ENCODE data around the gene ABHD12. TPM values are rescaled to one million over a fixed set of nuclear protein-coding genes. Genes with fewer than 3 reads are reported as not detected.
A peak's percentile ranks its signal among the peaks of the same experiment; 100 is the strongest.

ABHD12 gene
- total RNA-seq, 1 donor from 2014 or later: 58.0 TPM

DNA sequence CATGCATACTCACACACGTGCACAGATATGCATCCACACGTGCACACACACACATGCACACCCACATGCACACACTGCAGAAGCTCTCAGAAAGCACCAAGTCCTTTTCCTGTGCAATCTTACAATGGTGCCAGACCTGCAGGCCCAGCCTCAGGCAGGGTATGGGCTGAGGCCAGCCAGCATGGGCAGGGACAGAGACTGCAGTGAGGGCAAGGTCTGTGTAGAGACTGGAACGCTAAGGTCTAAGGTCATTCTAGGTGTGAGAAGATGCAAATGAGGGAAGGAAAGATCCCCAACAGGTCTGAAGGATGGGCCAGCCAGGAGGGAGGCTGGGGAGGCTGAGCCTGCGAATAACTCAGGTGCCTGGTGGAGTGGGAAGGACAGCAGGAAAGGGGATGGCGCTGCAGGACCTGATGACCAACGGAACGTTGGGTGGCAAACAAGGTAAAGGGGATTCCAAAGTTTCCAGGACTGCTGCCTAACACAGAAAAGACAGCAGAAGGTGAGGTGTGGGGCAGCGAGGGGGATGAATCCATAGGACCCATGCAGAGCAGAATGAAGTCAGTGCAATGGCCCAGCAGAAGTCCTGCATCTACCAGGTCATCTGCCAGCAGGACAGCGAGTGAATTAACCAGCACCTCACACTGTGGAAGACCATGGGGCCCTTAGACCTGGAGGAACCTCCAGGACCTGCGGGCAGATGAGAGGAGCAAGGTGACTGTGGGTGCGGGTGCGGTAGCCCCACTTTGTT, 67.0 kb downstream of the ABHD12 start:
- H3K27me3 Mint-ChIP-seq (ENCODE audit: low read depth): no peaks in the 10 kb centered on the region
- H3K4me3 Mint-ChIP-seq: no peak overlapping the region
- peaks cover 7% of the 10 kb centered on the region for H3K36me3 Mint-ChIP-seq
- H3K9me3 Mint-ChIP-seq: no peaks in the 10 kb centered on the region
- TF ChIP-seq, protein P1, sequence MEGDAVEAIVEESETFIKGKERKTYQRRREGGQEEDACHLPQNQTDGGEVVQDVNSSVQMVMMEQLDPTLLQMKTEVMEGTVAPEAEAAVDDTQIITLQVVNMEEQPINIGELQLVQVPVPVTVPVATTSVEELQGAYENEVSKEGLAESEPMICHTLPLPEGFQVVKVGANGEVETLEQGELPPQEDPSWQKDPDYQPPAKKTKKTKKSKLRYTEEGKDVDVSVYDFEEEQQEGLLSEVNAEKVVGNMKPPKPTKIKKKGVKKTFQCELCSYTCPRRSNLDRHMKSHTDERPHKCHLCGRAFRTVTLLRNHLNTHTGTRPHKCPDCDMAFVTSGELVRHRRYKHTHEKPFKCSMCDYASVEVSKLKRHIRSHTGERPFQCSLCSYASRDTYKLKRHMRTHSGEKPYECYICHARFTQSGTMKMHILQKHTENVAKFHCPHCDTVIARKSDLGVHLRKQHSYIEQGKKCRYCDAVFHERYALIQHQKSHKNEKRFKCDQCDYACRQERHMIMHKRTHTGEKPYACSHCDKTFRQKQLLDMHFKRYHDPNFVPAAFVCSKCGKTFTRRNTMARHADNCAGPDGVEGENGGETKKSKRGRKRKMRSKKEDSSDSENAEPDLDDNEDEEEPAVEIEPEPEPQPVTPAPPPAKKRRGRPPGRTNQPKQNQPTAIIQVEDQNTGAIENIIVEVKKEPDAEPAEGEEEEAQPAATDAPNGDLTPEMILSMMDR (IDR thresholded peaks at IDR 0.05; ENCODE audit: unreplicated experiment): no peak
- DNase-seq (ENCODE audit: low spot score in 2 of 2, unreplicated experiment in 2 of 2): peak in 1 of 2 experiments; percentile 10
- peaks cover 3% of the 10 kb centered on the region for H3K4me1 Mint-ChIP-seq
- no peak overlapping the region for H3K27ac Mint-ChIP-seq

DNA sequence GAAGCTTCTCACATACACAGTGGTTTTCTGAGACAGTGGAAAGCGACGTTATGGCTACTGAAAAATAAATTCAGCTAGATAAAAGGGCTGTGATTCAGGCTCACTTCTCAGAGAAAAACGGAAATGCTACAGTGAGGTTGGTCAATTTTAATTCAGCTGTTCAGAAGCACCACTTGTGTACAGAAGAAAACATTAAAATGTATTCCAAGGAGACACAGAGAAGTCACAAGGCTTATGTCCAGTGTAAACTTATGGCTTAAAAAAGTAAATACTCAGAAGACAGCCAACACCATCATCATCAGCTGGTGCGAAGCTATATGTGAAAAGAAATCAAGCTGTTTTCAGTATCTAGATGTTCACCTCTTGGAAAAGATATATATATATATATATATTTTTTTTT, 68.6 kb downstream of the ABHD12 start:
- DNase-seq (ENCODE audit: low spot score in 2 of 2, unreplicated experiment in 2 of 2): no peak
- TF ChIP-seq, protein P1 (IDR thresholded peaks at IDR 0.05; ENCODE audit: unreplicated experiment): no peak
- Mint-ChIP-seq H3K27ac (no peak overlapping the region), H3K4me3 (no peak overlapping the region), H3K36me3 (peaks cover 9% of the 10 kb centered on the region), H3K4me1 (peaks cover 3% of the 10 kb centered on the region), H3K27me3 (ENCODE audit: low read depth) (no peaks in the 10 kb centered on the region), H3K9me3 (no peaks in the 10 kb centered on the region)

DNA sequence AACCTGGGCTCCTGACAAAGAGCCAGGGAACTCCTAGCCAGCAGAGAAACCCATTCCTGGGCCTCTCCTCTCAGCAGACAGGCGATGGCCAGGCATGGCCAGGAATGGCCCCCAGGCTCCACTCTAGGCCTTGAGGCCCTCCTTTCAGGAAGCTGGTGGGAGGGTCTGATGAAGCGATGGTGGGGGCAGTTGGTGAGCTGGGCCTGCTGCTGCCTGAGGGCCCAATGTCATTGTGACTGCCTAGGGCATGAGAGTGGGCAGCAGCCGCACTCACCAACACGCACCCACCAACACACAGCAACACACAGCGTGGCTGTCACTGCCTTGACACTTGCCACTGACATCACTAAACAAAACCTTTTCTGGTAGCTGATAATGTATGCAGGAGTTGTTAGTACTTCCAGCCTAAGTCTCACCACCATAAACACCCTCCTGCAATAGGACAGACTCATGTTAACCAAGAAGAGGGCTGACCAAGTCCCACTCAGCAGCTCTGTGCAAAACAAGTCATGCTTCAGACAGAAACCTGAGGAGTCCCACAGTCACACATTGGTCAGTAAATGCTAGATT, 69.3 kb downstream of the ABHD12 start:
- Mint-ChIP-seq H3K9me3 (no peaks in the 10 kb centered on the region), H3K36me3 (peaks cover 9% of the 10 kb centered on the region), H3K4me3 (no peak overlapping the region), H3K27me3 (ENCODE audit: low read depth) (no peaks in the 10 kb centered on the region), H3K4me1 (peaks cover 3% of the 10 kb centered on the region), H3K27ac (no peak overlapping the region)
- TF ChIP-seq, protein P1 (IDR thresholded peaks at IDR 0.05; ENCODE audit: unreplicated experiment): no peak
- DNase-seq (ENCODE audit: low spot score in 2 of 2, unreplicated experiment in 2 of 2): peak in 1 of 2 experiments; percentile 9

DNA sequence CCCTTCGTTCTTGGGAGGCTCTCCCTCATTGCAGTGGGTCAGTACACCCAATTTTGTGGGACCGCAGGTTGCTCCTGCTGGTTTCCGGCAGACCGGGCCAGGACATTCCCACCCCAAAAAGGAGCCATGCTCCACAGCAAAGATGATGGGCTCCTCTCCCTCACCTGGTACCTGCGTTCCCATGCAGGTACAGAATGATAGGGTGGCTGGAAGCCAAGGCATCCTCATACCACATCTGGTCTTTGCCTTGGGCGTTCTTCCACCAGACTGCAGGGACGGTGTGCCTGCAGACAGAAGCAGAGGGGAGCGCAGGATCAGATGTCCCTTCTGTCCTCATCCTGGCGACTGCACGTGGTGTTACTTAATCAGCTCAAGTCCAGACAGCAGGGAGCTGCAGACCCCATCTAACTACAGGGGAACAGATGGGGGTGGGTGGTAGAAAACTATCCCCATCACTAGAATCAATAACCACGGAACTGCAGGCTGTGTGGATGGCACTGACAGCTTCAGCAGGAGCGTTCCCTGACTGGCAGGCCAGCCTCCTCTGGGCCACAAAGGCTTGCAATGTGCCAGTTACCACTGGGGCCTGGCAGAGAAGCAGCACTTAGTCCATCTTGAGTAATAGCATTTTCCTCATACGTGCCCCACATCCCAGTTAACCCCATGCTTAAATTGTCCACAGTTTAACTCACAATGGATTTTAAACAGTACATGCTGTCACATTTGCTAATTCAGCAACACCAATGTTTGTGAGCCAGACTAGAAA, 70.4 kb downstream of the ABHD12 start:
- H3K36me3 Mint-ChIP-seq: peaks cover 14% of the 10 kb centered on the region
- DNase-seq (ENCODE audit: low spot score in 2 of 2, unreplicated experiment in 2 of 2): peak in 1 of 2 experiments; percentile 31
- no peaks in the 10 kb centered on the region for H3K27me3 Mint-ChIP-seq (ENCODE audit: low read depth)
- TF ChIP-seq, protein P1 (IDR thresholded peaks at IDR 0.05; ENCODE audit: unreplicated experiment): no peak
- no peak overlapping the region for H3K4me3 Mint-ChIP-seq
- no peak overlapping the region for H3K27ac Mint-ChIP-seq
- peaks cover 2% of the 10 kb centered on the region for H3K4me1 Mint-ChIP-seq
- no peaks in the 10 kb centered on the region for H3K9me3 Mint-ChIP-seq

DNA sequence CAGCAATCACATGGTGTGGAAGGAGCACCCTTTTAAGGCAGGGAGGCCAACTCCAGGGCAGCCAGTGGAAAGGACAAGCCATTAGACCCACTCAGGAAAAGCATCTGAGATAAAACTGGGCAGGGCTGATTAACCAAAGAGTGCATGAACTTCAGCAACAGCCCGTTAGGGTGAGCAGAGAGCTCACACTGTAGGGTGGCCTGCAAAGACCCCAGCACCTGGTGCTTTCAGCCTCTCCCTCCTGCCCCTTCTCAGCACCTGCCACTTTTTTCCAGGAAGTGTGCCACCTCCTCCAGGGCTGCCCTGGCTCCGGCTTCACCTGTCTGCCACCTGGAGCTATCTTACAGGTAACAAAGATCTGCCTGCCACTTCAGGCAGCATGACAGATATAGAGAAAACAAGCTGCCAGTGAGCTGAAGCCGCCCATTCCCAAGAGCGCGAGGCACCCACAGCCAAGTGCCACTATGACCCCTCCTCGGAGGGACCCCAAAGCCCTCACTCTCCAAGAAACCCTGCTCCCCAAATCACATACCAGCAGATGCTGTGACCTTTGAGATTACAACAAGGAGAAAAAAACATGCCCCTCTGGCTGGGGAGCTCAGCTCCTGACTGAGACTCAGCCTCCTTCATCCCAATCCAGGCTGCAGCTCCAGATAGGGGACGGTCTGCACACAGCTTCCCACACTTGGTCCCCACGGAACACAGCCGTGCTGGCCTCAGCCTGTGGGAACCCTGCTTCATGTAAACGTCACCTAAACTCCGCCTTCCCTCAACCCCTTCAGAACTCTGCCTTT, 71.2 kb downstream of the ABHD12 start:
- H3K36me3 Mint-ChIP-seq: peaks cover 16% of the 10 kb centered on the region
- H3K4me1 Mint-ChIP-seq: peaks cover 1% of the 10 kb centered on the region
- no peaks in the 10 kb centered on the region for H3K9me3 Mint-ChIP-seq
- no peak overlapping the region for H3K27ac Mint-ChIP-seq
- DNase-seq (ENCODE audit: low spot score in 2 of 2, unreplicated experiment in 2 of 2): no peak
- H3K27me3 Mint-ChIP-seq (ENCODE audit: low read depth): no peaks in the 10 kb centered on the region
- TF ChIP-seq, protein P1 (IDR thresholded peaks at IDR 0.05; ENCODE audit: unreplicated experiment): no peak
- H3K4me3 Mint-ChIP-seq: no peak overlapping the region

All from mesothelial cell of epicardium (in vitro differentiated cells).